NB4 (cell line): Measurements from ENCODE around the gene RBFOX1.

Experiments used
- MAX ChIP-seq: IDR thresholded peaks from 2 replicates; pipeline ENCODE4 v1.6.1; 2011; ENCODE audit warnings: low read depth, low read length
- MYC ChIP-seq: IDR thresholded peaks from 2 replicates; pipeline ENCODE4 v1.6.1; 2011; ENCODE audit warnings: low read depth, low read length
- POLR2A ChIP-seq: IDR thresholded peaks from 2 replicates; pipeline ENCODE4 v1.6.1; 2011; ENCODE audit warnings: mild to moderate bottlenecking; ENCODE audit not compliant: insufficient read length; ENCODE audit errors: extremely low read depth
- TF ChIP-seq, protein P1 (sequence below): IDR thresholded peaks from one replicate; pipeline ENCODE4 v1.5.1; 2012; ENCODE audit warnings: low read depth, low read length

GRCh38 chr16:7303660-7304200 is 28.9 kb upstream of the RBFOX1 start:
- TF ChIP-seq, protein P1, sequence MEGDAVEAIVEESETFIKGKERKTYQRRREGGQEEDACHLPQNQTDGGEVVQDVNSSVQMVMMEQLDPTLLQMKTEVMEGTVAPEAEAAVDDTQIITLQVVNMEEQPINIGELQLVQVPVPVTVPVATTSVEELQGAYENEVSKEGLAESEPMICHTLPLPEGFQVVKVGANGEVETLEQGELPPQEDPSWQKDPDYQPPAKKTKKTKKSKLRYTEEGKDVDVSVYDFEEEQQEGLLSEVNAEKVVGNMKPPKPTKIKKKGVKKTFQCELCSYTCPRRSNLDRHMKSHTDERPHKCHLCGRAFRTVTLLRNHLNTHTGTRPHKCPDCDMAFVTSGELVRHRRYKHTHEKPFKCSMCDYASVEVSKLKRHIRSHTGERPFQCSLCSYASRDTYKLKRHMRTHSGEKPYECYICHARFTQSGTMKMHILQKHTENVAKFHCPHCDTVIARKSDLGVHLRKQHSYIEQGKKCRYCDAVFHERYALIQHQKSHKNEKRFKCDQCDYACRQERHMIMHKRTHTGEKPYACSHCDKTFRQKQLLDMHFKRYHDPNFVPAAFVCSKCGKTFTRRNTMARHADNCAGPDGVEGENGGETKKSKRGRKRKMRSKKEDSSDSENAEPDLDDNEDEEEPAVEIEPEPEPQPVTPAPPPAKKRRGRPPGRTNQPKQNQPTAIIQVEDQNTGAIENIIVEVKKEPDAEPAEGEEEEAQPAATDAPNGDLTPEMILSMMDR = no peak
- TF ChIP-seq MAX = no peak
- TF ChIP-seq POLR2A = no peak
- no peak for TF ChIP-seq MYC
